Neuronal stem cell (in vitro differentiated cells): ENCODE data around the gene TMEM235.

ENCODE experiments used
- DNase-seq: peaks from one replicate; pipeline ENCODE4 v3.0.0-alpha.2; 2013; ENCODE audit warnings: low spot score
- H2AFZ ChIP-seq: one replicate; pipeline ENCODE4 v1.6.1; 2013; ENCODE audit warnings: mild to moderate bottlenecking, low read length, inconsistent platforms
- H2AK5ac ChIP-seq: 2 replicates; pipeline ENCODE4 v1.6.1; 2013; ENCODE audit warnings: low read depth, mild to moderate bottlenecking, inconsistent platforms, low read length, moderate library complexity, mixed read lengths
- H2BK120ac ChIP-seq: 2 replicates; pipeline ENCODE4 v1.6.1; 2013; ENCODE audit warnings: low read depth, mild to moderate bottlenecking, inconsistent platforms, low read length, moderate library complexity, mixed read lengths
- H2BK12ac ChIP-seq: one replicate; pipeline ENCODE4 v1.6.1; 2013; ENCODE audit warnings: low read length, inconsistent platforms
- H2BK15ac ChIP-seq: 2 replicates; pipeline ENCODE4 v1.6.1; 2013; ENCODE audit warnings: mild to moderate bottlenecking, low read length, inconsistent platforms, mixed read lengths
- H2BK5ac ChIP-seq: one replicate; pipeline ENCODE4 v1.6.1; 2013; ENCODE audit warnings: inconsistent platforms, mild to moderate bottlenecking, low read length, moderate library complexity
- H3K14ac ChIP-seq: one replicate; pipeline ENCODE4 v1.6.1; 2013; ENCODE audit warnings: low read length, inconsistent platforms
- H3K18ac ChIP-seq: 2 replicates; pipeline ENCODE4 v1.6.1; 2013; ENCODE audit warnings: low read length, inconsistent platforms
- H3K23ac ChIP-seq: 2 replicates; pipeline ENCODE4 v1.6.1; 2013; ENCODE audit warnings: low read depth, mild to moderate bottlenecking, mixed read lengths, low read length, inconsistent platforms; ENCODE audit not compliant: poor library complexity
- H3K27ac ChIP-seq: replicated peaks from 3 replicates; pipeline ENCODE4 v1.5.1; 2013; ENCODE audit warnings: low read length, inconsistent platforms
- H3K27me3 ChIP-seq, 3 experiments: 2 replicates each; pipeline ENCODE4 v1.6.1; 2013; ENCODE audit warnings: low read length in 3 of 3, mild to moderate bottlenecking in 2 of 3, inconsistent platforms in 1 of 3, low read depth in 1 of 3, mixed read lengths in 1 of 3, moderate library complexity in 1 of 3; ENCODE audit not compliant: control insufficient read depth in 3 of 3, insufficient read depth in 3 of 3
- H3K36me3 ChIP-seq, 2 donors: replicated peaks in 1 of 2; 2 replicates each; pipeline ENCODE4 v1.6.1; 2013; ENCODE audit warnings: low read length in 2 of 2; ENCODE audit not compliant: control insufficient read depth in 2 of 2, insufficient read depth in 2 of 2
- H3K4ac ChIP-seq: 2 replicates; pipeline ENCODE4 v1.6.1; 2013; ENCODE audit warnings: inconsistent platforms, mild to moderate bottlenecking, low read length, moderate library complexity
- H3K4me1 ChIP-seq, 2 donors: 1 replicate in 1 of 2; 2 replicates in 1 of 2; pipeline ENCODE4 v1.6.1; 2013; ENCODE audit warnings: low read length in 2 of 2, low read depth in 1 of 2; ENCODE audit not compliant: control insufficient read depth in 2 of 2, insufficient read depth in 1 of 2
- H3K4me2 ChIP-seq: one replicate; pipeline ENCODE4 v1.6.1; 2013; ENCODE audit warnings: mild to moderate bottlenecking, low read length, inconsistent platforms; ENCODE audit not compliant: insufficient read depth, poor library complexity, severe bottlenecking
- H3K4me3 ChIP-seq, 2 donors: 2 replicates each; pipeline ENCODE4 v1.5.1; 2013; ENCODE audit warnings: low read length in 2 of 2, mild to moderate bottlenecking in 2 of 2, inconsistent platforms in 1 of 2, moderate library complexity in 1 of 2
- H3K79me1 ChIP-seq: one replicate; pipeline ENCODE4 v1.6.1; 2013; ENCODE audit warnings: low read depth, mild to moderate bottlenecking, inconsistent platforms, low read length, moderate library complexity
- H3K9ac ChIP-seq: one replicate; pipeline ENCODE4 v1.6.1; 2013; ENCODE audit warnings: mild to moderate bottlenecking, low read depth, low read length, inconsistent platforms; ENCODE audit not compliant: poor library complexity
- H3K9me3 ChIP-seq, 2 donors: replicated peaks in 1 of 2; 2 replicates each; pipeline versions ENCODE3 to v1.6.1; 2013; ENCODE audit warnings: low read length in 2 of 2, mild to moderate bottlenecking in 2 of 2, inconsistent platforms in 1 of 2, low read depth in 1 of 2, mixed read lengths in 1 of 2, moderate library complexity in 1 of 2; ENCODE audit not compliant: control insufficient read depth in 2 of 2, insufficient read depth in 1 of 2
- H4K8ac ChIP-seq: one replicate; pipeline ENCODE4 v1.6.1; 2013; ENCODE audit warnings: low read depth, mild to moderate bottlenecking, inconsistent platforms, low read length, moderate library complexity
- H4K91ac ChIP-seq: one replicate; pipeline ENCODE4 v1.6.1; 2013; ENCODE audit warnings: low read length, low read depth, mild to moderate bottlenecking, inconsistent platforms; ENCODE audit not compliant: poor library complexity
- WGBS, 2 donors: extraction: QIAGEN DNeasy Blood & Tissue Kit; methylation state at CpG; one replicate each; pipeline ENCODE4 v1.1.7; 2013; ENCODE audit warnings: missing lambda C conversion rate in 2 of 2, mixed read lengths in 1 of 2; ENCODE audit not compliant: insufficient read length in 2 of 2, insufficient replicate concordance in 1 of 2; ENCODE audit errors: extremely low coverage in 2 of 2; 5-methylcytosine and 5-hydroxymethylcytosine counted together

TMEM235 gene

DNA sequence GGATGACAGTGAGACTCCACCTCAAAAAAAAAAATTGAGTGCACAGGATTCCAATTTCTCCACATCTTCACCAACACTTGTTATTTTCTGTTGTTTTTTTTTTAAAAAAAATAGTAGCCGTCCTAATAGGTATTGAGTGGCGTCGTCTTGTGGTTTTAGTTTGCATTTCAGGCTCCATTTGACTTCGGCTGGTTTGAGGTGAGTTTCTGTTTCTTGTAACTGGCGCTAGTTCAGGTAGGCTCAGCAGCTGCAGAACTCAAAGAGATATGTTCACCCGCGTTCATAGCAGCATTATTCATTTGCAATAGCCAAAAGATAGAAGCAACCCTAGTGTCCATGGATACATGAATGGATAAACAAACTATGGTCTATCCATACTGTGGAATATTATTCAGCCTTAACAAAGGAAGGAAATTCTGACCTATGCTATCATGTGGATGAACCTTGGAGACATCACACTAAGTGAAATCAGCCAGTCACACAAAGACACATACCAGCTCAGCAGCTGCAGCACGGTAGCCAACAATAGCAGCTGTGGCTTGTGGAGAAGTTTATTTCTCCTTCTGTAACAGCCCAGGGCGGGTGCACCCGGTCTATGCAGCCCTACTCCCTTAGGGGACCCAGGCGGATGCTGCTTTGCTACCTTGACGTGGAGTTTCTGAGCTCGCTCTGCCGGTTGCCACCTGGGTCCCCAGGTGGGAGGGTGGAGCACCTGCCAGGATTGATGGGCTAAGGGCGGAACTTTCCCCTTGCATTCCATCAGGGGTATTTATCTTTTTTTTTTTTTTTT lies 44.9 kb downstream of the TMEM235 start:
- Histone ChIP-seq H3K9me3 (peaks cover 0 to 3% of the 10 kb centered on the region in 2 donors), H4K8ac (no peak overlapping the region), H3K4me3 (peak overlapping the region in 1 of 2 donors; percentile 6), H3K4ac (no peak overlapping the region), H2BK5ac (no peak overlapping the region), H3K9ac (no peak overlapping the region), H2BK12ac (no peak overlapping the region), H3K23ac (no peak overlapping the region), H3K27ac (no peak overlapping the region), H3K36me3 (no peaks in the 10 kb centered on the region), H2BK15ac (no peak overlapping the region), H2BK120ac (no peak overlapping the region), H2AFZ (no peak overlapping the region), H2AK5ac (peak overlapping the region; percentile 80), H3K4me1 (peaks cover 12 to 48% of the 10 kb centered on the region in 2 donors), H3K4me2 (no peak overlapping the region), H3K79me1 (no peaks in the 10 kb centered on the region), H3K14ac (no peak overlapping the region), H3K18ac (no peak overlapping the region), H4K91ac (peak overlapping the region; percentile 85), H3K27me3 (no peaks in the 10 kb centered on the region)
- no CpG with 5 or more reads among the region's 15 CpGs for WGBS, 2 donors
- DNase-seq, result no peak

- H3K14ac ChIP-seq, result peak overlapping the region; percentile 47
- no peaks in the 10 kb centered on the region for H3K27me3 ChIP-seq
- peak overlapping the region; percentile 80 for H3K23ac ChIP-seq
- H3K18ac ChIP-seq, result peak overlapping the region; percentile 81
- peak overlapping the region; percentile 87 for H2BK5ac ChIP-seq
- H2BK15ac ChIP-seq, result peak overlapping the region; percentile 93
- peak overlapping the region; percentile 28 for H2BK120ac ChIP-seq
- H2AK5ac ChIP-seq, result peak overlapping the region; percentile 100
- H3K9ac ChIP-seq, result no peak overlapping the region
- no CpG with 5 or more reads among the region's 11 CpGs for WGBS, 2 donors
- H2BK12ac ChIP-seq, result no peak overlapping the region
- H3K4me2 ChIP-seq, result no peak overlapping the region
- no peak overlapping the region for H4K91ac ChIP-seq
- peak overlapping the region; percentile 75 for H2AFZ ChIP-seq
- H3K27ac ChIP-seq, result no peak overlapping the region
- H3K9me3 ChIP-seq, result peaks cover 0 to 3% of the 10 kb centered on the region in 2 donors
- no peaks in the 10 kb centered on the region for H3K36me3 ChIP-seq
- DNase-seq, result no peak
- H3K4me1 ChIP-seq, result peaks cover 9 to 38% of the 10 kb centered on the region in 2 donors
- H4K8ac ChIP-seq, result peak overlapping the region; percentile 70
- peak overlapping the region; percentile 84 for H3K4ac ChIP-seq
- no peak overlapping the region for H3K4me3 ChIP-seq
- no peaks in the 10 kb centered on the region for H3K79me1 ChIP-seq
Measured at GRCh38 chr17:78278139-78278741, 46.8 kb downstream of the TMEM235 start.

DNA sequence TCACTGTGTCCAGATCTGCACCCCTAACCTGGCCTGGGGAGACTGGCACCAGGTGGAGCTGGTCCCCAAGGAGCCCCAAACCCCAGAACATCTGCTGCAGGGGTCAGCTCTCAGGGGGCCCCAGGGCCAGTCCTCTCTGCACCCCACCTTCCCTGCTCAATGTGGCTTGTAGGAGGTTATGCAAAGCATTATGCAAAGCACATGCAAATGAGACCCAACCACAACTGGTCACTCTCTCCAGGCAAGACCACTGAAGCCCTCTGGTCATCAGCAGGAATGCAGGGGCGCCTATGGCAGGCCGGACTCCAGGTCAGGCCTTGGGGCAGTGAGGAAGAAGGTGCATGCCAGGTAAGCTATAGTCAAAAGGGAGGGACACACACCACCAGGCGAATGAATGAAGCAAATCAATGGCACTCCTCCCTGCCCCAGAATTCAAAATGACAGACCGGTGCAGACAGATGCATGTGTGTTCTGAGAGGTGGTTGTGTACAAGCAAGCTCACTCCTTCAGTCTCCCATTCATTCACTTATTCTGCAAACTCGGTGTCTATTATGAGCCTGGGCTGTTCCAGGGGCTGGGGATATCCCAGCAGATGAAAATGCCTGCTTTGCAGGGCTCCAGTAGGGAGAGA lies 48.0 kb downstream of the TMEM235 start:
- H3K27ac ChIP-seq, result no peak overlapping the region
- peak overlapping the region; percentile 67 for H3K4ac ChIP-seq
- H3K9me3 ChIP-seq, result peaks cover 0 to 3% of the 10 kb centered on the region in 2 donors
- H2BK15ac ChIP-seq, result peak overlapping the region; percentile 93
- H3K36me3 ChIP-seq, result no peaks in the 10 kb centered on the region
- peak overlapping the region; percentile 71 for H3K14ac ChIP-seq
- no peak overlapping the region for H3K9ac ChIP-seq
- H3K27me3 ChIP-seq, result no peaks in the 10 kb centered on the region
- H2BK12ac ChIP-seq, result peak overlapping the region; percentile 88
- peak overlapping the region; percentile 44 for H3K18ac ChIP-seq
- no peak overlapping the region for H4K8ac ChIP-seq
- no CpG with 5 or more reads among the region's 5 CpGs for WGBS, 2 donors
- no peak for DNase-seq
- peak overlapping the region; percentile 100 for H2AK5ac ChIP-seq
- peak overlapping the region; percentile 87 for H2BK5ac ChIP-seq
- H3K4me2 ChIP-seq, result no peak overlapping the region
- peaks cover 11 to 39% of the 10 kb centered on the region in 2 donors for H3K4me1 ChIP-seq
- no peak overlapping the region for H3K4me3 ChIP-seq
- peak overlapping the region; percentile 27 for H3K23ac ChIP-seq
- no peak overlapping the region for H4K91ac ChIP-seq
- H3K79me1 ChIP-seq, result no peaks in the 10 kb centered on the region
- peak overlapping the region; percentile 28 for H2BK120ac ChIP-seq
- H2AFZ ChIP-seq, result peak overlapping the region; percentile 18
